ENCODE data around the gene MLANA. TPM values are rescaled to one million over a fixed set of nuclear protein-coding genes. Genes with fewer than 3 reads are reported as not detected.

MLANA gene
- total RNA-seq, 2 donors from 2014 or later, result not detected

- intact Hi-C loops (cut with DNase I), result no loop called here
- no peak overlapping the region for H3K4me3 ChIP-seq
- WGBS, 2 donors, result 74 to 76% methylated on average over 13 of the region's 13 CpGs
- no peaks in the 10 kb centered on the region for H3K9me3 ChIP-seq
- no peaks in the 10 kb centered on the region for H3K36me3 ChIP-seq (replicated peaks in 1 of 2; ENCODE audit: insufficient read depth in 1 of 2, low read depth in 2 of 2)
- no peak for ATAC-seq
- H3K4me1 ChIP-seq, result no peaks in the 10 kb centered on the region
- TF ChIP-seq CTCF (IDR thresholded peaks at IDR 0.05), result no peak
- no peak for TF ChIP-seq POLR2A (IDR thresholded peaks at IDR 0.05)
- no peak overlapping the region for H3K27ac ChIP-seq
- no peak for DNase-seq
- H3K27me3 ChIP-seq, result no peaks in the 10 kb centered on the region
Measured at GRCh38 chr9:5893591-5894236, 3.0 kb downstream of the MLANA start.

- Histone ChIP-seq H3K9me3 (no peaks in the 10 kb centered on the region), H3K27me3 (no peaks in the 10 kb centered on the region), H3K36me3 (replicated peaks in 1 of 2; ENCODE audit: insufficient read depth in 1 of 2, low read depth in 2 of 2) (no peaks in the 10 kb centered on the region), H3K4me3 (no peak overlapping the region), H3K4me1 (no peaks in the 10 kb centered on the region), H3K27ac (no peak overlapping the region)
- intact Hi-C loops (cut with DNase I), result no loop called here
- DNase-seq (no peak), ATAC-seq (no peak)
- TF ChIP-seq POLR2A (IDR thresholded peaks at IDR 0.05) (no peak), CTCF (IDR thresholded peaks at IDR 0.05) (no peak)
- 90 to 97% methylated on average over 6 of the region's 6 CpGs for WGBS, 2 donors
Measured at GRCh38 chr9:5894237-5894959, 3.7 kb downstream of the MLANA start.

- no peak for DNase-seq
- Histone ChIP-seq H3K9me3 (no peaks in the 10 kb centered on the region), H3K4me1 (no peaks in the 10 kb centered on the region), H3K27ac (no peak overlapping the region), H3K27me3 (no peaks in the 10 kb centered on the region), H3K36me3 (replicated peaks in 1 of 2; ENCODE audit: insufficient read depth in 1 of 2, low read depth in 2 of 2) (no peaks in the 10 kb centered on the region), H3K4me3 (no peak overlapping the region)
- TF ChIP-seq POLR2A (IDR thresholded peaks at IDR 0.05) (no peak), CTCF (IDR thresholded peaks at IDR 0.05) (no peak)
- no peak for ATAC-seq
- 71 to 77% methylated on average over 6 of the region's 6 CpGs for WGBS, 2 donors
- intact Hi-C loops (cut with DNase I), result no loop called here
Measured at GRCh38 chr9:5895782-5896181, 5.1 kb downstream of the MLANA start.

- intact Hi-C loops (cut with DNase I), result no loop called here
Measured at GRCh38 chr9:5896863-5897262, 6.2 kb downstream of the MLANA start.

More at GRCh38 chr9:5896863-5897262, 6.2 kb downstream of the MLANA start:
- no peaks in the 10 kb centered on the region for H3K36me3 ChIP-seq (replicated peaks in 1 of 2; ENCODE audit: insufficient read depth in 1 of 2, low read depth in 2 of 2)
- DNase-seq (no peak), ATAC-seq (no peak)
- TF ChIP-seq CTCF (IDR thresholded peaks at IDR 0.05) (no peak), POLR2A (IDR thresholded peaks at IDR 0.05) (no peak)
- no peak overlapping the region for H3K27ac ChIP-seq
- H3K9me3 ChIP-seq, result no peaks in the 10 kb centered on the region
- H3K27me3 ChIP-seq, result no peaks in the 10 kb centered on the region
- 94 to 98% methylated on average over 4 of the region's 4 CpGs for WGBS, 2 donors
- H3K4me3 ChIP-seq, result no peak overlapping the region
- H3K4me1 ChIP-seq, result no peaks in the 10 kb centered on the region

All from body of pancreas (tissue), 4 donors.